LNCaP clone FGC (cell line): ENCODE data around the gene FOXK1.
A peak's percentile ranks its signal among the peaks of the same experiment; 100 is the strongest.

Experiments used
- DNase-seq: peaks from one replicate; pipeline ENCODE4 v3.0.0-alpha.2; 2011; ENCODE audit warnings: low read depth
- H3K4me3 ChIP-seq: 2 replicates; pipeline ENCODE4 v1.5.1; 2011; ENCODE audit warnings: mild to moderate bottlenecking, low read depth, low read length, control low read depth
- CTCF ChIP-seq: IDR thresholded peaks from 2 replicates; pipeline ENCODE4 v1.5.1; 2012; ENCODE audit warnings: mild to moderate bottlenecking; ENCODE audit not compliant: control insufficient read depth, insufficient read depth; ENCODE audit errors: extremely low read depth

FOXK1 gene

GRCh38 chr7:4681886-4682620 is at the start of gene FOXK1:
TSS of gene FOXK1 (plus strand) at chr7:4682295. CDS start at chr7:4682309, 14 bp downstream.
- DNase-seq, result no peak
- TF ChIP-seq CTCF, result no peak
- H3K4me3 ChIP-seq, result peak within 1 kb of the TSS; percentile 93

- no peak overlapping the region for H3K4me3 ChIP-seq
- no peak for TF ChIP-seq CTCF
- no peak for DNase-seq
Observed at GRCh38 chr7:4633012-4633411, 49.1 kb upstream of the FOXK1 start.

- no peak for TF ChIP-seq CTCF
- H3K4me3 ChIP-seq, result no peak overlapping the region
- DNase-seq, result no peak
Observed at GRCh38 chr7:4634166-4634565, 47.9 kb upstream of the FOXK1 start.

- no peak for DNase-seq
- no peak overlapping the region for H3K4me3 ChIP-seq
- TF ChIP-seq CTCF, result no peak
Observed at GRCh38 chr7:4638781-4639575, 43.1 kb upstream of the FOXK1 start.

- no peak for DNase-seq
- TF ChIP-seq CTCF, result no peak
- H3K4me3 ChIP-seq, result peak overlapping the region; percentile 47
Observed at GRCh38 chr7:4641091-4641666, 40.9 kb upstream of the FOXK1 start.

GRCh38 chr7:4641667-4642467 is 40.2 kb upstream of the FOXK1 start:
- TF ChIP-seq CTCF, result peak; percentile 91
- peak overlapping the region; percentile 76 for H3K4me3 ChIP-seq
- DNase-seq, result peak; percentile 80
